ENCODE measurements around the gene CFAP46.

- TF ChIP-seq, protein P1, sequence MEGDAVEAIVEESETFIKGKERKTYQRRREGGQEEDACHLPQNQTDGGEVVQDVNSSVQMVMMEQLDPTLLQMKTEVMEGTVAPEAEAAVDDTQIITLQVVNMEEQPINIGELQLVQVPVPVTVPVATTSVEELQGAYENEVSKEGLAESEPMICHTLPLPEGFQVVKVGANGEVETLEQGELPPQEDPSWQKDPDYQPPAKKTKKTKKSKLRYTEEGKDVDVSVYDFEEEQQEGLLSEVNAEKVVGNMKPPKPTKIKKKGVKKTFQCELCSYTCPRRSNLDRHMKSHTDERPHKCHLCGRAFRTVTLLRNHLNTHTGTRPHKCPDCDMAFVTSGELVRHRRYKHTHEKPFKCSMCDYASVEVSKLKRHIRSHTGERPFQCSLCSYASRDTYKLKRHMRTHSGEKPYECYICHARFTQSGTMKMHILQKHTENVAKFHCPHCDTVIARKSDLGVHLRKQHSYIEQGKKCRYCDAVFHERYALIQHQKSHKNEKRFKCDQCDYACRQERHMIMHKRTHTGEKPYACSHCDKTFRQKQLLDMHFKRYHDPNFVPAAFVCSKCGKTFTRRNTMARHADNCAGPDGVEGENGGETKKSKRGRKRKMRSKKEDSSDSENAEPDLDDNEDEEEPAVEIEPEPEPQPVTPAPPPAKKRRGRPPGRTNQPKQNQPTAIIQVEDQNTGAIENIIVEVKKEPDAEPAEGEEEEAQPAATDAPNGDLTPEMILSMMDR (IDR thresholded peaks at IDR 0.05; ENCODE audit: poor library complexity): no peak
- no peak for TF ChIP-seq EZH2 (IDR thresholded peaks at IDR 0.05; ENCODE audit: borderline replicate concordance)
These were observed 15.9 kb upstream of the CFAP46 start for GRCh38 chr10:132957981-132958882.

All from hepatocyte (in vitro differentiated cells).